GM12892 (cell line): Measurements from ENCODE around the gene VGLL2.

ENCODE experiments used
- POLR2A ChIP-seq: IDR thresholded peaks from 2 replicates; pipeline ENCODE4 v1.6.1; 2011; ENCODE audit warnings: low read depth, low read length, control low read depth
- POLR2AphosphoS5 ChIP-seq: IDR thresholded peaks from 2 replicates; pipeline ENCODE4 v1.6.1; 2011; ENCODE audit warnings: low read depth, low read length, control low read depth
- TAF1 ChIP-seq: IDR thresholded peaks from 2 replicates; pipeline ENCODE4 v1.6.1; 2011; ENCODE audit warnings: low read depth, mild to moderate bottlenecking, control low read depth, low read length, borderline replicate concordance

- TF ChIP-seq TAF1 = no peak
- no peak for TF ChIP-seq POLR2AphosphoS5
- no peak for TF ChIP-seq POLR2A
Observed at GRCh38 chr6:117309069-117309468, 43.7 kb downstream of the VGLL2 start.
